ENCODE data around the gene ZKSCAN1.

DNA sequence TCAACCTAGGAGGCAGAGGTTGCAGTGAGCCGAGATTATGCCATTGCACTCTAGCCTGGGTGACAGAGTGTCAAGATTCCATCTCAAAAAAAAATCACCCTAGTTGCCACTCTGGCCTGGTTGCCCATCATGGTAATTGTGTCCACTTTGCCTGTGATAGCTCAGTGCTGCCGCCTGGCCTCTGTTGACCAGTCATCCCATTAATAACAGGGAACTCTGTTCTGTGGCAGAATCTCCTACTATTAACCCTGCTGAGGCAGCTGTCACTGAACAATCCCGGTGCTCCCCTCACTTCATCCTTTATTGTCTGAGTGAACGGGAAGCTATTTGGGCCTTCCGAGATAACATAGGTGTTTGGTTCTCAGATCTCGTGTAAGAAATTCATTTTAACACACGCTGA lies 51.6 kb downstream of the ZKSCAN1 start:
- TF ChIP-seq, protein P1, sequence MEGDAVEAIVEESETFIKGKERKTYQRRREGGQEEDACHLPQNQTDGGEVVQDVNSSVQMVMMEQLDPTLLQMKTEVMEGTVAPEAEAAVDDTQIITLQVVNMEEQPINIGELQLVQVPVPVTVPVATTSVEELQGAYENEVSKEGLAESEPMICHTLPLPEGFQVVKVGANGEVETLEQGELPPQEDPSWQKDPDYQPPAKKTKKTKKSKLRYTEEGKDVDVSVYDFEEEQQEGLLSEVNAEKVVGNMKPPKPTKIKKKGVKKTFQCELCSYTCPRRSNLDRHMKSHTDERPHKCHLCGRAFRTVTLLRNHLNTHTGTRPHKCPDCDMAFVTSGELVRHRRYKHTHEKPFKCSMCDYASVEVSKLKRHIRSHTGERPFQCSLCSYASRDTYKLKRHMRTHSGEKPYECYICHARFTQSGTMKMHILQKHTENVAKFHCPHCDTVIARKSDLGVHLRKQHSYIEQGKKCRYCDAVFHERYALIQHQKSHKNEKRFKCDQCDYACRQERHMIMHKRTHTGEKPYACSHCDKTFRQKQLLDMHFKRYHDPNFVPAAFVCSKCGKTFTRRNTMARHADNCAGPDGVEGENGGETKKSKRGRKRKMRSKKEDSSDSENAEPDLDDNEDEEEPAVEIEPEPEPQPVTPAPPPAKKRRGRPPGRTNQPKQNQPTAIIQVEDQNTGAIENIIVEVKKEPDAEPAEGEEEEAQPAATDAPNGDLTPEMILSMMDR (IDR thresholded peaks at IDR 0.05): no peak
- TF ChIP-seq POLR2A (IDR thresholded peaks at IDR 0.05): no peak

Measured in Peyer's patch (tissue), 4 donors.